PC-3 (cell line): ENCODE results near the gene C10orf71.

ENCODE experiments used
- EZH2 ChIP-seq: fragments of 300-600 bp; sonication (generic); IDR thresholded peaks from one replicate; pipeline ENCODE4 v1.6.1; 2017; ENCODE audit warnings: antibody characterized with exemption, mild to moderate bottlenecking, low read length; ENCODE audit not compliant: unreplicated experiment
- TF ChIP-seq, protein P1 (sequence below): fragments of 300-600 bp; sonication (generic); conservative IDR thresholded peaks from 2 replicates; pipeline ENCODE4 v1.5.1; 2017; ENCODE audit warnings: antibody characterized with exemption, low read depth, mild to moderate bottlenecking, low read length

- TF ChIP-seq, protein P1, sequence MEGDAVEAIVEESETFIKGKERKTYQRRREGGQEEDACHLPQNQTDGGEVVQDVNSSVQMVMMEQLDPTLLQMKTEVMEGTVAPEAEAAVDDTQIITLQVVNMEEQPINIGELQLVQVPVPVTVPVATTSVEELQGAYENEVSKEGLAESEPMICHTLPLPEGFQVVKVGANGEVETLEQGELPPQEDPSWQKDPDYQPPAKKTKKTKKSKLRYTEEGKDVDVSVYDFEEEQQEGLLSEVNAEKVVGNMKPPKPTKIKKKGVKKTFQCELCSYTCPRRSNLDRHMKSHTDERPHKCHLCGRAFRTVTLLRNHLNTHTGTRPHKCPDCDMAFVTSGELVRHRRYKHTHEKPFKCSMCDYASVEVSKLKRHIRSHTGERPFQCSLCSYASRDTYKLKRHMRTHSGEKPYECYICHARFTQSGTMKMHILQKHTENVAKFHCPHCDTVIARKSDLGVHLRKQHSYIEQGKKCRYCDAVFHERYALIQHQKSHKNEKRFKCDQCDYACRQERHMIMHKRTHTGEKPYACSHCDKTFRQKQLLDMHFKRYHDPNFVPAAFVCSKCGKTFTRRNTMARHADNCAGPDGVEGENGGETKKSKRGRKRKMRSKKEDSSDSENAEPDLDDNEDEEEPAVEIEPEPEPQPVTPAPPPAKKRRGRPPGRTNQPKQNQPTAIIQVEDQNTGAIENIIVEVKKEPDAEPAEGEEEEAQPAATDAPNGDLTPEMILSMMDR, result no peak
- no peak for TF ChIP-seq EZH2
Measured at GRCh38 chr10:49323896-49324270, 24.9 kb downstream of the C10orf71 start.
